ENCODE results near the gene CHIC2. TPM values are rescaled to one million over a fixed set of nuclear protein-coding genes. Genes with fewer than 3 reads are reported as not detected.
A peak's percentile ranks its signal among the peaks of the same experiment; 100 is the strongest.

Gene CHIC2
- total RNA-seq, 1 experiment from 2014 or later: 11.0 TPM

DNA sequence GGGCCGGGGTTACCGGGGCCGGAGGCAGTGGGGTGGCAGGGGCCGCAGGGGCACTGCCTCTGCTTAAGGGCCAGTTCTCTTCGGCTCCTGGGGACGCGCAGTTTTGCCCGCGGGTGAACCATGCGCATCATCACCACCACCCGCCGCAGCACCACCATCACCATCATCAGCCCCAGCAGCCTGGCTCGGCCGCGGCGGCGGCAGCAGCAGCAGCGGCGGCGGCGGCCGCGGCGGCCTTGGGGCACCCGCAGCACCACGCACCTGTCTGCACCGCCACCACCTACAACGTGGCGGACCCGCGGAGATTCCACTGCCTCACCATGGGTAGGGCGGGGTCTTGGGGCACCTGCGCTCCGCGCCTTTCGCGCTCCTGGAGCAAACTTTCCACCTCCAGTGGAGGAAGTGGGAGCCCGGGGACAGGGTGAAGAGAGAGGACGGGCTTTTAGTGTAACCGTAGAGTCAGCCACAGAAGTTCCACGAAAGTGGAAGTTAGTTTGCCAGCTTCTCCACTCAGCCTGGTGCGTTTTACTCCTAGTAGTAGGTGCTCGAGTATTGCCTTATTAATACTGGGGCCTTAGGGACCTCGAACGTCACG lies 36.3 kb upstream of the CHIC2 start (continued):
- TF ChIP-seq, protein P1, sequence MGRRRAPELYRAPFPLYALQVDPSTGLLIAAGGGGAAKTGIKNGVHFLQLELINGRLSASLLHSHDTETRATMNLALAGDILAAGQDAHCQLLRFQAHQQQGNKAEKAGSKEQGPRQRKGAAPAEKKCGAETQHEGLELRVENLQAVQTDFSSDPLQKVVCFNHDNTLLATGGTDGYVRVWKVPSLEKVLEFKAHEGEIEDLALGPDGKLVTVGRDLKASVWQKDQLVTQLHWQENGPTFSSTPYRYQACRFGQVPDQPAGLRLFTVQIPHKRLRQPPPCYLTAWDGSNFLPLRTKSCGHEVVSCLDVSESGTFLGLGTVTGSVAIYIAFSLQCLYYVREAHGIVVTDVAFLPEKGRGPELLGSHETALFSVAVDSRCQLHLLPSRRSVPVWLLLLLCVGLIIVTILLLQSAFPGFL (CRISPR knock-in tag; IDR thresholded peaks at IDR 0.05; ENCODE audit: borderline replicate concordance): no peak
- TF ChIP-seq, protein P2, sequence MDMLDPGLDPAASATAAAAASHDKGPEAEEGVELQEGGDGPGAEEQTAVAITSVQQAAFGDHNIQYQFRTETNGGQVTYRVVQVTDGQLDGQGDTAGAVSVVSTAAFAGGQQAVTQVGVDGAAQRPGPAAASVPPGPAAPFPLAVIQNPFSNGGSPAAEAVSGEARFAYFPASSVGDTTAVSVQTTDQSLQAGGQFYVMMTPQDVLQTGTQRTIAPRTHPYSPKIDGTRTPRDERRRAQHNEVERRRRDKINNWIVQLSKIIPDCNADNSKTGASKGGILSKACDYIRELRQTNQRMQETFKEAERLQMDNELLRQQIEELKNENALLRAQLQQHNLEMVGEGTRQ (CRISPR knock-in tag; IDR thresholded peaks at IDR 0.05): no peak
- TF ChIP-seq JUN (CRISPR knock-in tag; IDR thresholded peaks at IDR 0.05) (no peak), TEAD4 (CRISPR knock-in tag; IDR thresholded peaks at IDR 0.05) (no peak), ZNF423 (CRISPR knock-in tag; IDR thresholded peaks at IDR 0.05) (no peak)
- TF ChIP-seq, protein P3, sequence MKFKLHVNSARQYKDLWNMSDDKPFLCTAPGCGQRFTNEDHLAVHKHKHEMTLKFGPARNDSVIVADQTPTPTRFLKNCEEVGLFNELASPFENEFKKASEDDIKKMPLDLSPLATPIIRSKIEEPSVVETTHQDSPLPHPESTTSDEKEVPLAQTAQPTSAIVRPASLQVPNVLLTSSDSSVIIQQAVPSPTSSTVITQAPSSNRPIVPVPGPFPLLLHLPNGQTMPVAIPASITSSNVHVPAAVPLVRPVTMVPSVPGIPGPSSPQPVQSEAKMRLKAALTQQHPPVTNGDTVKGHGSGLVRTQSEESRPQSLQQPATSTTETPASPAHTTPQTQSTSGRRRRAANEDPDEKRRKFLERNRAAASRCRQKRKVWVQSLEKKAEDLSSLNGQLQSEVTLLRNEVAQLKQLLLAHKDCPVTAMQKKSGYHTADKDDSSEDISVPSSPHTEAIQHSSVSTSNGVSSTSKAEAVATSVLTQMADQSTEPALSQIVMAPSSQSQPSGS (CRISPR knock-in tag; IDR thresholded peaks at IDR 0.05; ENCODE audit: borderline replicate concordance, low read depth): no peak

DNA sequence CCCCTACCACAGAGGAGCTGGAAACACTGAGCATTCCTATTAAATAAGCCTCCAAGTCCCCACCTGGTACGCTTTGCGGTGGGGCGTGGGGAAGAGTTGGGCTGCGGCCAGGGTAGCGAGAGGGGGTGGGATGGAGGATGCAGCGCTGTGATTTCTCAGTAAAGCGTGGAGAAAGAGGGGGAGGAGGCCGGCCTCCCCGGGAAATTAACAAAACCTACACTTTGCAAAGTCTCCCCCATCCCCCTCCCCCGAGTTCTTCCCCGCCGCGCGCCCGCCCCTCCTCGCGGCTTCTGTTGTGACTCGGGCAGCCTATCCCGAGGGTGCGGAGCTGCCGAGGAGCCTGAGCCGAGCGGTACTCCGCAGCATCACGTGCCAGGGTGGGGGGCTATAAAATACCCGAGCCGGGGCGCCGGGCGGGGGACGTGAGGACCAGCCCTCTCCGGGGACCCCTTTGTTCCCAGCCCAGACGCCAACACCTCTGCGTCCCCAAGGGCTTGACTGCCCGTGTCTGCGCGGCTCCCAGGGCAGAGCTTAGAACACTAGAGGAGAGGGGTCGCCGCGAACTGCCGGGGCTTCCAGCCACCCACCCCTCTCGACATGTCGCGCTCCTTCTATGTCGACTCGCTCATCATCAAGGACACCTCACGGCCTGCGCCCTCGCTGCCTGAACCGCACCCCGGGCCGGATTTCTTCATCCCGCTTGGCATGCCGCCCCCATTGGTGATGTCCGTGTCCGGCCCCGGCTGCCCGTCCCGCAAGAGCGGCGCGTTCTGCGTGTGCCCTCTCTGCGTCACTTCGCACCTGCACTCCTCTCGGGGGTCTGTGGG lies 35.6 kb upstream of the CHIC2 start, which contains the start of gene GSX2:
Gene GSX2 (plus strand): TSS at position 416 of the 827 bp plus-strand sequence. CDS start 182 bp downstream, at position 598.
- peak; percentile 4 for ATAC-seq
- DNase-seq (ENCODE audit: low spot score): peak; percentile 40
- Mint-ChIP-seq H3K4me1 (peaks cover 81% of the 10 kb centered on the region), H3K27me3 (ENCODE audit: low read depth) (peaks cover 100% of the 10 kb centered on the region), H3K27ac (no peak within 1 kb of the TSS), H3K36me3 (no peaks in the 10 kb centered on the region), H3K9me3 (no peaks in the 10 kb centered on the region), H3K4me3 (peak within 1 kb of the TSS; percentile 68)
- POLR2A ChIA-PET: no interaction called here
- CTCF ChIA-PET: interaction anchor here (0.8 to 2.6 kb wide), 6 partner anchors 9 to 170 kb away, joined by 3 to 20 read pairs (median 4); no protein-coding TSS in a partner anchor
- TF ChIP-seq ESRRA (CRISPR knock-in tag; IDR thresholded peaks at IDR 0.05; ENCODE audit: borderline replicate concordance): no peak
- no peak for TF ChIP-seq SMAD3 (CRISPR knock-in tag; IDR thresholded peaks at IDR 0.05; ENCODE audit: borderline replicate concordance)
- no peak for TF ChIP-seq ZNF138 (CRISPR knock-in tag; conservative IDR thresholded peaks at IDR 0.05)
- TF ChIP-seq GABPB1 (CRISPR knock-in tag; IDR thresholded peaks at IDR 0.05): no peak
- TF ChIP-seq, protein P4, sequence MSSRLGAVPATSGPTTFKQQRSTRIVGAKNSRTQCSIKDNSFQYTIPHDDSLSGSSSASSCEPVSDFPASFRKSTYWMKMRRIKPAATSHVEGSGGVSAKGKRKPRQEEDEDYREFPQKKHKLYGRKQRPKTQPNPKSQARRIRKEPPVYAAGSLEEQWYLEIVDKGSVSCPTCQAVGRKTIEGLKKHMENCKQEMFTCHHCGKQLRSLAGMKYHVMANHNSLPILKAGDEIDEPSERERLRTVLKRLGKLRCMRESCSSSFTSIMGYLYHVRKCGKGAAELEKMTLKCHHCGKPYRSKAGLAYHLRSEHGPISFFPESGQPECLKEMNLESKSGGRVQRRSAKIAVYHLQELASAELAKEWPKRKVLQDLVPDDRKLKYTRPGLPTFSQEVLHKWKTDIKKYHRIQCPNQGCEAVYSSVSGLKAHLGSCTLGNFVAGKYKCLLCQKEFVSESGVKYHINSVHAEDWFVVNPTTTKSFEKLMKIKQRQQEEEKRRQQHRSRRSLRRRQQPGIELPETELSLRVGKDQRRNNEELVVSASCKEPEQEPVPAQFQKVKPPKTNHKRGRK (CRISPR knock-in tag; IDR thresholded peaks at IDR 0.05; ENCODE audit: borderline replicate concordance): no peak
- TF ChIP-seq ELF4 (CRISPR knock-in tag; IDR thresholded peaks at IDR 0.05; ENCODE audit: low read depth): no peak
- TF ChIP-seq, protein P5, sequence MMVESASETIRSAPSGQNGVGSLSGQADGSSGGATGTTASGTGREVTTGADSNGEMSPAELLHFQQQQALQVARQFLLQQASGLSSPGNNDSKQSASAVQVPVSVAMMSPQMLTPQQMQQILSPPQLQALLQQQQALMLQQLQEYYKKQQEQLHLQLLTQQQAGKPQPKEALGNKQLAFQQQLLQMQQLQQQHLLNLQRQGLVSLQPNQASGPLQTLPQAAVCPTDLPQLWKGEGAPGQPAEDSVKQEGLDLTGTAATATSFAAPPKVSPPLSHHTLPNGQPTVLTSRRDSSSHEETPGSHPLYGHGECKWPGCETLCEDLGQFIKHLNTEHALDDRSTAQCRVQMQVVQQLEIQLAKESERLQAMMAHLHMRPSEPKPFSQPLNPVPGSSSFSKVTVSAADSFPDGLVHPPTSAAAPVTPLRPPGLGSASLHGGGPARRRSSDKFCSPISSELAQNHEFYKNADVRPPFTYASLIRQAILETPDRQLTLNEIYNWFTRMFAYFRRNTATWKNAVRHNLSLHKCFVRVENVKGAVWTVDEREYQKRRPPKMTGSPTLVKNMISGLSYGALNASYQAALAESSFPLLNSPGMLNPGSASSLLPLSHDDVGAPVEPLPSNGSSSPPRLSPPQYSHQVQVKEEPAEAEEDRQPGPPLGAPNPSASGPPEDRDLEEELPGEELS (CRISPR knock-in tag; IDR thresholded peaks at IDR 0.05): 0 out of 2 replicates have a peak, but pooled peaks have one; percentile 18
- TF ChIP-seq, protein P6, sequence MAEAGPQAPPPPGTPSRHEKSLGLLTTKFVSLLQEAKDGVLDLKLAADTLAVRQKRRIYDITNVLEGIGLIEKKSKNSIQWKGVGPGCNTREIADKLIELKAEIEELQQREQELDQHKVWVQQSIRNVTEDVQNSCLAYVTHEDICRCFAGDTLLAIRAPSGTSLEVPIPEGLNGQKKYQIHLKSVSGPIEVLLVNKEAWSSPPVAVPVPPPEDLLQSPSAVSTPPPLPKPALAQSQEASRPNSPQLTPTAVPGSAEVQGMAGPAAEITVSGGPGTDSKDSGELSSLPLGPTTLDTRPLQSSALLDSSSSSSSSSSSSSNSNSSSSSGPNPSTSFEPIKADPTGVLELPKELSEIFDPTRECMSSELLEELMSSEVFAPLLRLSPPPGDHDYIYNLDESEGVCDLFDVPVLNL (CRISPR knock-in tag; IDR thresholded peaks at IDR 0.05; ENCODE audit: borderline replicate concordance, low read depth): no peak
- no peak for TF ChIP-seq NFATC4 (CRISPR knock-in tag; IDR thresholded peaks at IDR 0.05)
- TF ChIP-seq, protein P7, sequence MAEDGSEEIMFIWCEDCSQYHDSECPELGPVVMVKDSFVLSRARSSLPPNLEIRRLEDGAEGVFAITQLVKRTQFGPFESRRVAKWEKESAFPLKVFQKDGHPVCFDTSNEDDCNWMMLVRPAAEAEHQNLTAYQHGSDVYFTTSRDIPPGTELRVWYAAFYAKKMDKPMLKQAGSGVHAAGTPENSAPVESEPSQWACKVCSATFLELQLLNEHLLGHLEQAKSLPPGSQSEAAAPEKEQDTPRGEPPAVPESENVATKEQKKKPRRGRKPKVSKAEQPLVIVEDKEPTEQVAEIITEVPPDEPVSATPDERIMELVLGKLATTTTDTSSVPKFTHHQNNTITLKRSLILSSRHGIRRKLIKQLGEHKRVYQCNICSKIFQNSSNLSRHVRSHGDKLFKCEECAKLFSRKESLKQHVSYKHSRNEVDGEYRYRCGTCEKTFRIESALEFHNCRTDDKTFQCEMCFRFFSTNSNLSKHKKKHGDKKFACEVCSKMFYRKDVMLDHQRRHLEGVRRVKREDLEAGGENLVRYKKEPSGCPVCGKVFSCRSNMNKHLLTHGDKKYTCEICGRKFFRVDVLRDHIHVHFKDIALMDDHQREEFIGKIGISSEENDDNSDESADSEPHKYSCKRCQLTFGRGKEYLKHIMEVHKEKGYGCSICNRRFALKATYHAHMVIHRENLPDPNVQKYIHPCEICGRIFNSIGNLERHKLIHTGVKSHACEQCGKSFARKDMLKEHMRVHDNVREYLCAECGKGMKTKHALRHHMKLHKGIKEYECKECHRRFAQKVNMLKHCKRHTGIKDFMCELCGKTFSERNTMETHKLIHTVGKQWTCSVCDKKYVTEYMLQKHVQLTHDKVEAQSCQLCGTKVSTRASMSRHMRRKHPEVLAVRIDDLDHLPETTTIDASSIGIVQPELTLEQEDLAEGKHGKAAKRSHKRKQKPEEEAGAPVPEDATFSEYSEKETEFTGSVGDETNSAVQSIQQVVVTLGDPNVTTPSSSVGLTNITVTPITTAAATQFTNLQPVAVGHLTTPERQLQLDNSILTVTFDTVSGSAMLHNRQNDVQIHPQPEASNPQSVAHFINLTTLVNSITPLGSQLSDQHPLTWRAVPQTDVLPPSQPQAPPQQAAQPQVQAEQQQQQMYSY (CRISPR knock-in tag; IDR thresholded peaks at IDR 0.05): peak; percentile 25; the same call in 1 of the 2 replicates
- TF ChIP-seq, protein P8, sequence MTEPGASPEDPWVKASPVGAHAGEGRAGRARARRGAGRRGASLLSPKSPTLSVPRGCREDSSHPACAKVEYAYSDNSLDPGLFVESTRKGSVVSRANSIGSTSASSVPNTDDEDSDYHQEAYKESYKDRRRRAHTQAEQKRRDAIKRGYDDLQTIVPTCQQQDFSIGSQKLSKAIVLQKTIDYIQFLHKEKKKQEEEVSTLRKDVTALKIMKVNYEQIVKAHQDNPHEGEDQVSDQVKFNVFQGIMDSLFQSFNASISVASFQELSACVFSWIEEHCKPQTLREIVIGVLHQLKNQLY (CRISPR knock-in tag; IDR thresholded peaks at IDR 0.05): no peak
- no peak for TF ChIP-seq TP53 (CRISPR knock-in tag; IDR thresholded peaks at IDR 0.05)
- TF ChIP-seq, protein P9, sequence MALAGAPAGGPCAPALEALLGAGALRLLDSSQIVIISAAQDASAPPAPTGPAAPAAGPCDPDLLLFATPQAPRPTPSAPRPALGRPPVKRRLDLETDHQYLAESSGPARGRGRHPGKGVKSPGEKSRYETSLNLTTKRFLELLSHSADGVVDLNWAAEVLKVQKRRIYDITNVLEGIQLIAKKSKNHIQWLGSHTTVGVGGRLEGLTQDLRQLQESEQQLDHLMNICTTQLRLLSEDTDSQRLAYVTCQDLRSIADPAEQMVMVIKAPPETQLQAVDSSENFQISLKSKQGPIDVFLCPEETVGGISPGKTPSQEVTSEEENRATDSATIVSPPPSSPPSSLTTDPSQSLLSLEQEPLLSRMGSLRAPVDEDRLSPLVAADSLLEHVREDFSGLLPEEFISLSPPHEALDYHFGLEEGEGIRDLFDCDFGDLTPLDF (CRISPR knock-in tag; IDR thresholded peaks at IDR 0.05): no peak
- TF ChIP-seq ZNF671 (CRISPR knock-in tag; IDR thresholded peaks at IDR 0.05): no peak

Measured in WTC11 (cell line).